Tibial nerve (tissue), 4 donors: ENCODE results near the gene THBS4. TPM values are rescaled to one million over a fixed set of nuclear protein-coding genes. Genes with fewer than 3 reads are reported as not detected.
"Not testable (repeated sequence)": the region's sequence is repeated elsewhere in the genome, so short reads cannot be mapped to it uniquely, and the experiment has no call there.

Experiments used
- DNase-seq, 2 donors: peaks; one replicate each; pipeline ENCODE4 v3.0.0-alpha.2; 2019; ENCODE audit warnings: low spot score in 2 of 2
- H3K27ac ChIP-seq, 4 donors: fragments of 200-600 bp; sonication (generic) in 3 of 4; one replicate each; pipeline ENCODE4 v1.5.1; 2017 to 2019; ENCODE audit warnings: mild to moderate bottlenecking in 1 of 4
- H3K27me3 ChIP-seq, 2 donors: fragments of 200-600 bp; sonication (generic) in 1 of 2; one replicate each; pipeline versions ENCODE4 v1.5.1 to v1.6.0; 2017 to 2019
- H3K36me3 ChIP-seq, 3 donors: fragments of 200-600 bp; sonication (generic); one replicate each; pipeline ENCODE4 v1.5.1; 2018 to 2019
- H3K4me1 ChIP-seq, 4 donors: fragments of 200-600 bp; sonication (generic) in 3 of 4; one replicate each; pipeline ENCODE4 v1.5.1; 2017 to 2019
- H3K4me3 ChIP-seq, 4 donors: fragments of 200-600 bp; sonication (generic) in 3 of 4; one replicate each; pipeline ENCODE4 v1.5.1; 2017 to 2019; ENCODE audit warnings: mild to moderate bottlenecking in 1 of 4, moderate library complexity in 1 of 4
- H3K9me3 ChIP-seq, 4 donors: fragments of 200-600 bp; sonication (generic) in 3 of 4; one replicate each; pipeline ENCODE4 v1.5.1; 2017 to 2019
- CTCF ChIP-seq, 5 experiments: fragments of 200-600 bp in 3 of 5; fragments of 450-650 bp in 2 of 5; sonication (generic) in 3 of 5; IDR thresholded peaks; one replicate each; pipeline ENCODE4 v1.5.1; 2016 to 2019; ENCODE audit warnings: antibody characterized with exemption in 5 of 5, mild to moderate bottlenecking in 3 of 5, moderate library complexity in 2 of 5
- EP300 ChIP-seq, 2 donors: sonication (generic); formaldehyde crosslinking; IDR thresholded peaks; one replicate each; pipeline ENCODE4 v1.6.1; 2017; ENCODE audit warnings: antibody characterized with exemption in 2 of 2, mild to moderate bottlenecking in 1 of 2
- POLR2A ChIP-seq, 2 donors: fragments of 450-650 bp; IDR thresholded peaks; one replicate each; pipeline ENCODE4 v1.6.1; 2017; ENCODE audit warnings: antibody characterized with exemption in 2 of 2, mild to moderate bottlenecking in 2 of 2, moderate library complexity in 2 of 2
- WGBS, 2 donors: methylation state at CpG; one replicate each; pipeline ENCODE4 v1.1.5; 2018; 5-methylcytosine and 5-hydroxymethylcytosine counted together
- total RNA-seq, 4 donors: library from RNA; depleted of rRNA; stranded (reverse); fragments of >200 nt; gene quantifications; one replicate each; pipeline ENCODE4 v1.1.0, GENCODE V29; 2016

THBS4 gene
- total RNA-seq, 4 donors from 2014 or later = 99.0 to 376 (median 157) TPM

DNA sequence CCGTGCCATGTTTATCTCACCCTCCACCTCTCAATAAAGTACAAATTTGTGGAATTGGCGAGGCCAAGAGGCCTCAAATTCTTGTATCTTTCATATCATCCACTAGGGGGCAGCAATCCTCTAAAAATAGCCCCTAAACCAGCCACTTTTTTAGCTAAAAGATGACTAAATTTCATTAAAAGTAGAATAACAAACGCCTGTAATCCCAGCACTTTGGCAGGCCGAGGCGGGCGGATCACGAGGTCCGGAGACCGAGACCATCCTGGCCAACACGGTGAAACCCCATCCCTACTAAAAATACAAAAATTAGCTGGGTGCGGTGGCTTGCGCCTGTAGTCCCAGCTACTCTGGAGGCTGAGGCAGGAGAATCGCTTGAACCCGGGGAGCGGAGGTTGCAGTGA, 56.6 kb downstream of the THBS4 start:
- H3K9me3 ChIP-seq, H3K27me3 ChIP-seq, H3K4me1 ChIP-seq, H3K36me3 ChIP-seq, DNase-seq: not testable (repeated sequence)
- 17 to 20% methylated on average over 15 of the region's 15 CpGs for WGBS, 2 donors
- peak overlapping the region in 1 of 4 donors; percentile 3 for H3K4me3 ChIP-seq
- TF ChIP-seq EP300 (IDR thresholded peaks at IDR 0.05) (peak in 1 of 2 donors; percentile 7), CTCF (IDR thresholded peaks at IDR 0.05) (peak; percentile 58 to 91 (median 68))
- peak overlapping the region in 1 of 4 donors; percentile 25 for H3K27ac ChIP-seq

GRCh38 chr5:80092486-80093107, 57.4 kb downstream of the THBS4 start:
- DNase-seq = no peak
- Histone ChIP-seq H3K4me3 (no peak overlapping the region), H3K36me3 (no peaks in the 10 kb centered on the region), H3K4me1 (no peaks in the 10 kb centered on the region), H3K27me3 (no peaks in the 10 kb centered on the region), H3K9me3 (no peaks in the 10 kb centered on the region), H3K27ac (no peak overlapping the region)
- TF ChIP-seq EP300 (IDR thresholded peaks at IDR 0.05) = no peak
- 86 to 91% methylated on average over 8 of the region's 8 CpGs for WGBS, 2 donors

- Histone ChIP-seq H3K4me3 (no peak overlapping the region), H3K27me3 (no peaks in the 10 kb centered on the region), H3K4me1 (no peaks in the 10 kb centered on the region), H3K27ac (no peak overlapping the region), H3K9me3 (no peaks in the 10 kb centered on the region), H3K36me3 (no peaks in the 10 kb centered on the region)
- TF ChIP-seq EP300 (IDR thresholded peaks at IDR 0.05) = no peak
- TF ChIP-seq CTCF (IDR thresholded peaks at IDR 0.05) = no peak
- no peak for TF ChIP-seq POLR2A (IDR thresholded peaks at IDR 0.05)
- no peak for DNase-seq
- WGBS, 2 donors = 60 to 71% methylated on average over 7 to 8 of the region's 8 CpGs
These were observed 58.6 kb downstream of the THBS4 start for GRCh38 chr5:80093796-80094195.

GRCh38 chr5:80094236-80094738, 59.1 kb downstream of the THBS4 start:
- Histone ChIP-seq H3K27ac (no peak overlapping the region), H3K27me3 (no peaks in the 10 kb centered on the region), H3K4me3 (no peak overlapping the region), H3K4me1 (no peaks in the 10 kb centered on the region), H3K9me3 (no peaks in the 10 kb centered on the region), H3K36me3 (no peaks in the 10 kb centered on the region)
- 57 to 60% methylated on average over 5 of the region's 5 CpGs for WGBS, 2 donors
- TF ChIP-seq EP300 (IDR thresholded peaks at IDR 0.05) (no peak), CTCF (IDR thresholded peaks at IDR 0.05) (no peak), POLR2A (IDR thresholded peaks at IDR 0.05) (no peak)
- DNase-seq = no peak

- no peak overlapping the region for H3K27ac ChIP-seq
- H3K36me3 ChIP-seq = no peaks in the 10 kb centered on the region
- no peak overlapping the region for H3K4me3 ChIP-seq
- no peak for TF ChIP-seq EP300 (IDR thresholded peaks at IDR 0.05)
- TF ChIP-seq POLR2A (IDR thresholded peaks at IDR 0.05) = no peak
- no peak for TF ChIP-seq CTCF (IDR thresholded peaks at IDR 0.05)
- WGBS, 2 donors = 76 to 83% methylated on average over 10 of the region's 10 CpGs
- no peaks in the 10 kb centered on the region for H3K4me1 ChIP-seq
- no peaks in the 10 kb centered on the region for H3K27me3 ChIP-seq
- H3K9me3 ChIP-seq = no peaks in the 10 kb centered on the region
- DNase-seq = no peak
These were observed 62.3 kb downstream of the THBS4 start for GRCh38 chr5:80097451-80097850.
